Suprapubic skin (tissue), 4 donors: ENCODE measurements around the gene OARD1.

Experiments used
- CTCF ChIP-seq, 2 donors: fragments of 200-600 bp in 1 of 2; fragments of 450-650 bp in 1 of 2; sonication (generic) in 1 of 2; IDR thresholded peaks; one replicate each; pipeline ENCODE4 v1.5.1; 2016 to 2019; ENCODE audit warnings: antibody characterized with exemption in 2 of 2, mild to moderate bottlenecking in 1 of 2, moderate library complexity in 1 of 2
- EP300 ChIP-seq: sonication (generic); formaldehyde crosslinking; IDR thresholded peaks from one replicate; pipeline ENCODE4 v1.6.1; 2017; ENCODE audit warnings: antibody characterized with exemption
- POLR2A ChIP-seq, 2 donors: fragments of 450-650 bp; IDR thresholded peaks; one replicate each; pipeline ENCODE4 v1.6.1; 2017; ENCODE audit warnings: antibody characterized with exemption in 2 of 2, mild to moderate bottlenecking in 2 of 2, moderate library complexity in 2 of 2
- POLR2AphosphoS5 ChIP-seq, 3 donors: sonication (generic); formaldehyde crosslinking; IDR thresholded peaks; one replicate each; pipeline ENCODE4 v1.6.1; 2017; ENCODE audit warnings: antibody characterized with exemption in 3 of 3

GRCh38 chr6:41093729-41094128 is 21.6 kb upstream of the OARD1 start:
- TF ChIP-seq CTCF (IDR thresholded peaks at IDR 0.05) (no peak), EP300 (no peak), POLR2AphosphoS5 (IDR thresholded peaks at IDR 0.05) (no peak), POLR2A (IDR thresholded peaks at IDR 0.05) (no peak)
